Umbilical cord (tissue), 2 donors: ENCODE results near the gene OLFML2B. TPM values are rescaled to one million over a fixed set of nuclear protein-coding genes. Genes with fewer than 3 reads are reported as not detected.
A peak's percentile ranks its signal among the peaks of the same experiment; 100 is the strongest.

ENCODE experiments used
- DNase-seq: peaks from one replicate; pipeline ENCODE4 v3.0.0-alpha.2; 2015; ENCODE audit warnings: low spot score
- total RNA-seq: library from RNA; depleted of rRNA; stranded (reverse); fragments of >200 nt; gene quantifications from one replicate; pipeline ENCODE4 v1.2.3, GENCODE V29; 2014; ENCODE audit warnings: low replicate concordance; ENCODE audit not compliant: insufficient read depth

The OLFML2B gene
- total RNA-seq, 1 donor from 2014 or later: 15.4 TPM

- no peak for DNase-seq
These were observed 42.5 kb downstream of the OLFML2B start for GRCh38 chr1:161981126-161981525.

- no peak for DNase-seq
These were observed 45.5 kb downstream of the OLFML2B start for GRCh38 chr1:161978011-161978790.

- DNase-seq: peak; percentile 58
These were observed 49.5 kb downstream of the OLFML2B start for GRCh38 chr1:161973924-161974845.

GRCh38 chr1:161972828-161973227 is 50.8 kb downstream of the OLFML2B start:
- DNase-seq: no peak

GRCh38 chr1:161970633-161971032 is 53.0 kb downstream of the OLFML2B start:
- no peak for DNase-seq

GRCh38 chr1:161970036-161970435 is 53.6 kb downstream of the OLFML2B start:
- no peak for DNase-seq

- DNase-seq: no peak
These were observed 57.6 kb downstream of the OLFML2B start for GRCh38 chr1:161966067-161966466.

- peak; percentile 67 for DNase-seq
These were observed 61.4 kb downstream of the OLFML2B start for GRCh38 chr1:161962091-161962887.

GRCh38 chr1:161958425-161958824 is 65.2 kb downstream of the OLFML2B start:
- no peak for DNase-seq

GRCh38 chr1:161956930-161957329 is 66.7 kb downstream of the OLFML2B start:
- no peak for DNase-seq

- DNase-seq: peak; percentile 47
These were observed 67.6 kb downstream of the OLFML2B start for GRCh38 chr1:161956097-161956496.

GRCh38 chr1:161955606-161956005 is 68.1 kb downstream of the OLFML2B start:
- DNase-seq: no peak

GRCh38 chr1:161954466-161954865 is 69.2 kb downstream of the OLFML2B start:
- no peak for DNase-seq

GRCh38 chr1:161954050-161954449 is 69.6 kb downstream of the OLFML2B start:
- no peak for DNase-seq

- no peak for DNase-seq
These were observed 70.3 kb downstream of the OLFML2B start for GRCh38 chr1:161953256-161953920.

GRCh38 chr1:161952607-161953172 is 71.0 kb downstream of the OLFML2B start:
- no peak for DNase-seq

GRCh38 chr1:161951646-161952045 is 72.0 kb downstream of the OLFML2B start:
- DNase-seq: no peak

GRCh38 chr1:161950377-161950776 is 73.3 kb downstream of the OLFML2B start:
- no peak for DNase-seq

- DNase-seq: peak; percentile 50
These were observed 74.1 kb downstream of the OLFML2B start for GRCh38 chr1:161949548-161949947.

- no peak for DNase-seq
These were observed 75.2 kb downstream of the OLFML2B start for GRCh38 chr1:161948435-161948834.
